Right lobe of liver (tissue), 4 donors: ENCODE measurements around the gene ZNF586.

ENCODE experiments used
- CTCF ChIP-seq, 4 donors: fragments of 200-600 bp in 3 of 4; fragments of 450-650 bp in 1 of 4; IDR thresholded peaks; one replicate each; pipeline versions ENCODE4 v1.5.1 to v1.8.0; 2016 to 2022; ENCODE audit warnings: antibody characterized with exemption in 4 of 4, mild to moderate bottlenecking in 2 of 4
- POLR2A ChIP-seq: fragments of 450-650 bp; IDR thresholded peaks from one replicate; pipeline ENCODE4 v1.6.1; 2017; ENCODE audit warnings: antibody characterized with exemption, mild to moderate bottlenecking
- donor health status: DM: no; HTN: no; CAD: no.
- donor health status: DM: no; HTN: no; CAD: no.
- donor health status: DM: no; HTN: yes; CAD: no.

- TF ChIP-seq CTCF (IDR thresholded peaks at IDR 0.05) (no peak), POLR2A (no peak)
Measured at GRCh38 chr19:57755031-57755430, 14.4 kb upstream of the ZNF586 start.
